HCT116 (cell line): ENCODE measurements around the gene ASB10. TPM values are rescaled to one million over a fixed set of nuclear protein-coding genes. Genes with fewer than 3 reads are reported as not detected.

Source experiments
- ATAC-seq: fragments of 200-7000 bp; cut with Tn5 transposase; 2 replicates; pipeline ENCODE4 v1.9.1; 2020; ENCODE audit warnings: mild to moderate bottlenecking, moderate library complexity
- BruUV-seq: library from RNA; stranded (reverse); fragments of 400-500 nt; replicated peaks from 2 replicates; lab custom pipeline; 2021; lab: Mats Ljungman, UMichigan
- CTCF ChIA-PET: fragments of 300-600 bp; sonication (Branson Sonifier 250); formaldehyde crosslinking; loops from one replicate; lab custom pipeline; 2021; ENCODE audit warnings: antibody characterized with exemption; lab: Charles Lee
- POLR2A ChIA-PET: fragments of 300-600, 350-600 bp; sonication (Branson Sonifier 250); formaldehyde crosslinking; loops from one replicate; lab custom pipeline; 2021; ENCODE audit warnings: antibody characterized with exemption; lab: Charles Lee
- RAD21 ChIA-PET, 2 experiments: fragments of 300-600 bp; sonication (Branson Sonifier 250); formaldehyde crosslinking; loops; one replicate each; lab custom pipeline; 2023; ENCODE audit warnings: low total read pairs in 2 of 2; ENCODE audit not compliant: uncharacterized antibody in 2 of 2, unreplicated experiment in 2 of 2, low non-redundant PET in 1 of 2; lab: Charles Lee
- DNase-seq: peaks from one replicate; pipeline ENCODE4 v3.0.0-alpha.2; 2010; ENCODE audit warnings: low read depth, low spot score
- H2AFZ ChIP-seq: fragments of 200-600 bp; shearing (Covaris generic), sonication (generic); 2 replicates; pipeline ENCODE4 v1.6.1; 2017; ENCODE audit warnings: low read depth, mixed run types, mixed read lengths, antibody characterized with exemption, low read length; ENCODE audit not compliant: poor library complexity, severe bottlenecking
- H3K27ac ChIP-seq: 2 replicates; pipeline ENCODE4 v1.5.1; 2012; ENCODE audit warnings: low read depth, low read length
- H3K27me3 ChIP-seq: fragments of 200-600 bp; sonication (generic); 2 replicates; pipeline ENCODE4 v1.6.1; 2016; ENCODE audit warnings: mixed run types, low read length, mixed read lengths; ENCODE audit not compliant: insufficient read depth
- H3K36me3 ChIP-seq, 2 experiments: fragments of 200-500 bp in 1 of 2; fragments of 200-600 bp in 1 of 2; sonication (Bioruptor generic) in 1 of 2; sonication (generic) in 1 of 2; 2 replicates each; pipeline versions ENCODE4 v1.5.1 to v1.6.1; 2014 to 2016; ENCODE audit warnings: low read length in 2 of 2, inconsistent platforms in 1 of 2, mixed read lengths in 1 of 2, mixed run types in 1 of 2; ENCODE audit not compliant: insufficient read depth in 2 of 2, control insufficient read depth in 1 of 2
- H3K4me1 ChIP-seq, 2 experiments: fragments of 200-600 bp in 1 of 2; sonication (generic) in 1 of 2; 2 replicates each; pipeline versions ENCODE4 v1.5.1 to v1.6.1; 2012 to 2017; ENCODE audit warnings: low read length in 2 of 2, inconsistent platforms in 1 of 2, mild to moderate bottlenecking in 1 of 2, mixed read lengths in 1 of 2, mixed run types in 1 of 2, moderate library complexity in 1 of 2; ENCODE audit not compliant: insufficient read depth in 2 of 2, control insufficient read depth in 1 of 2
- H3K4me2 ChIP-seq: fragments of 200-600 bp; sonication (generic); 2 replicates; pipeline ENCODE4 v1.6.1; 2017; ENCODE audit warnings: mixed run types, low read length, mixed read lengths
- H3K4me3 ChIP-seq, 2 experiments: fragments of 200-600 bp in 1 of 2; sonication (generic) in 1 of 2; replicated peaks in 1 of 2; 2 replicates each; pipeline ENCODE4 v1.5.1; 2011 to 2016; ENCODE audit warnings: low read length in 2 of 2, control low read depth in 1 of 2, low read depth in 1 of 2, mild to moderate bottlenecking in 1 of 2, mixed read lengths in 1 of 2, mixed run types in 1 of 2
- H3K79me2 ChIP-seq: fragments of 200-600 bp; sonication (generic); 2 replicates; pipeline ENCODE4 v1.6.1; 2017; ENCODE audit warnings: mild to moderate bottlenecking, mixed run types, low read length, moderate library complexity, mixed read lengths; ENCODE audit not compliant: insufficient read depth
- H3K9ac ChIP-seq: fragments of 200-600 bp; sonication (generic); 2 replicates; pipeline ENCODE4 v1.6.1; 2016; ENCODE audit warnings: low read length, mixed read lengths
- H3K9me2 ChIP-seq: fragments of 200-600 bp; sonication (generic), shearing (Covaris generic); 2 replicates; pipeline ENCODE4 v1.6.1; 2017; ENCODE audit warnings: mixed run types, mild to moderate bottlenecking, moderate library complexity; ENCODE audit not compliant: insufficient read depth
- H3K9me3 ChIP-seq, 2 experiments: fragments of 200-500 bp in 1 of 2; fragments of 200-600 bp in 1 of 2; sonication (Bioruptor generic) in 1 of 2; sonication (generic) in 1 of 2; 2 replicates each; pipeline ENCODE4 v1.6.1; 2014 to 2017; ENCODE audit warnings: low read length in 2 of 2, mixed read lengths in 2 of 2, inconsistent platforms in 1 of 2, low read depth in 1 of 2, mild to moderate bottlenecking in 1 of 2, mixed run types in 1 of 2, moderate library complexity in 1 of 2; ENCODE audit not compliant: control insufficient read depth in 1 of 2, insufficient read depth in 1 of 2
- H4K20me1 ChIP-seq: fragments of 200-600 bp; sonication (generic), shearing (Covaris generic); 2 replicates; pipeline ENCODE4 v1.6.1; 2017; ENCODE audit warnings: mixed run types, mild to moderate bottlenecking, moderate library complexity; ENCODE audit not compliant: insufficient read depth
- CTCF ChIP-seq, 3 experiments: fragments of 200-600 bp in 1 of 3; sonication (generic) in 1 of 3; IDR thresholded peaks in 2 of 3; conservative IDR thresholded peaks in 1 of 3; 2 replicates each; pipeline ENCODE4 v1.5.1; 2012 to 2017; ENCODE audit warnings: low read depth in 2 of 3, low read length in 2 of 3, antibody characterized with exemption in 1 of 3, borderline replicate concordance in 1 of 3, control low read depth in 1 of 3, mild to moderate bottlenecking in 1 of 3, mixed read lengths in 1 of 3, mixed run types in 1 of 3, moderate library complexity in 1 of 3; ENCODE audit not compliant: insufficient read depth in 1 of 3
- EGR1 ChIP-seq: IDR thresholded peaks from 2 replicates; pipeline ENCODE4 v1.6.1; 2012; ENCODE audit warnings: low read depth
- RAD21 ChIP-seq: IDR thresholded peaks from 2 replicates; pipeline ENCODE4 v1.6.1; 2012; ENCODE audit warnings: low read depth, mild to moderate bottlenecking
- SP1 ChIP-seq: IDR thresholded peaks from 2 replicates; pipeline ENCODE4 v1.6.1; 2012; ENCODE audit warnings: low read depth
- SRF ChIP-seq: IDR thresholded peaks from 2 replicates; pipeline ENCODE4 v1.6.1; 2012; ENCODE audit warnings: low read depth
- YY1 ChIP-seq: IDR thresholded peaks from 2 replicates; pipeline ENCODE4 v1.6.1; 2011; ENCODE audit warnings: low read length, low read depth, moderate library complexity, mild to moderate bottlenecking; ENCODE audit not compliant: insufficient replicate concordance; ENCODE audit errors: extremely low read depth
- ZFX ChIP-seq: fragments of 450-650 bp; IDR thresholded peaks from 2 replicates; pipeline ENCODE4 v1.6.1; 2017
- intact Hi-C: fragments of 100-400 bp; cut with micrococcal nuclease; formaldehyde crosslinking; loops from 2 replicates; pipeline ENCODE4 v1.10.0; 2022
- total RNA-seq: library from RNA; stranded (reverse); gene quantifications from one replicate; pipeline ENCODE4 v1.2.1, GENCODE V29; 2021; ENCODE audit not compliant: unreplicated experiment

The ASB10 gene
- total RNA-seq, 1 experiment from 2014 or later, result not detected

- Histone ChIP-seq H3K9me3 (no peaks in the 10 kb centered on the region), H4K20me1 (no peaks in the 10 kb centered on the region), H3K4me1 (no peaks in the 10 kb centered on the region), H3K9me2 (no peaks in the 10 kb centered on the region), H3K27me3 (no peaks in the 10 kb centered on the region), H3K27ac (no peak overlapping the region), H3K79me2 (no peaks in the 10 kb centered on the region), H3K36me3 (peaks cover 17% of the 10 kb centered on the region in 2 experiments; a peak in 3 of 4 replicates), H3K9ac (no peak overlapping the region), H2AFZ (no peak overlapping the region), H3K4me2 (no peak overlapping the region), H3K4me3 (no peak overlapping the region)
- DNase-seq (no peak), ATAC-seq (no peak)
- RAD21 ChIA-PET, result no interaction called here
- no peak for TF ChIP-seq EGR1
- no peak for TF ChIP-seq SRF
- TF ChIP-seq ZFX, result no peak
- intact Hi-C loops, result no loop called here
- BruUV-seq, result no TSS peak
- POLR2A ChIA-PET, result no interaction called here
- CTCF ChIA-PET, result no interaction called here
These were observed 43.6 kb downstream of the ASB10 start for GRCh38 chr7:151143261-151144015.

GRCh38 chr7:151142686-151143040, 44.4 kb downstream of the ASB10 start:
- H3K4me2 ChIP-seq, result no peak overlapping the region
- 0 out of 6 replicates have a peak, but pooled peaks of 1 of the 3 experiments have one; percentile 6 for TF ChIP-seq CTCF (IDR thresholded peaks at IDR 0.05 in 2 of 3, conservative IDR thresholded peaks at IDR 0.05 in 1 of 3; ENCODE audit: borderline replicate concordance in 1 of 3, insufficient read depth in 1 of 3, low read depth in 2 of 3, low read length in 2 of 3)
- TF ChIP-seq YY1, result no peak
- TF ChIP-seq SP1, result no peak
- no peak for TF ChIP-seq RAD21
- BruUV-seq, result no TSS peak
- no peak for ATAC-seq
- no peaks in the 10 kb centered on the region for H3K9me3 ChIP-seq
- ChIA-PET POLR2A (no interaction called here), CTCF (interaction anchor here (0.9 kb wide), 1 partner anchor 19 kb away, joined by 3 read pairs; no protein-coding TSS in a partner anchor), RAD21 (no interaction called here)
- intact Hi-C loops, result no loop called here
- no peaks in the 10 kb centered on the region for H3K4me1 ChIP-seq
- no peak overlapping the region for H3K9ac ChIP-seq
- DNase-seq, result no peak
- H3K27ac ChIP-seq, result no peak overlapping the region; the same call in 1 of the 2 replicates
- no peak overlapping the region for H3K4me3 ChIP-seq
- H3K36me3 ChIP-seq, result peaks cover 17% of the 10 kb centered on the region in 2 experiments; a peak in 3 of 4 replicates
- no peaks in the 10 kb centered on the region for H4K20me1 ChIP-seq
- no peak overlapping the region for H2AFZ ChIP-seq
- H3K79me2 ChIP-seq, result no peaks in the 10 kb centered on the region
- H3K27me3 ChIP-seq, result no peaks in the 10 kb centered on the region
- no peaks in the 10 kb centered on the region for H3K9me2 ChIP-seq
